HL-60 (cell line): Measurements from ENCODE around the gene TAS2R39.
"Not testable (repeated sequence)": the region's sequence is repeated elsewhere in the genome, so short reads cannot be mapped to it uniquely, and the experiment has no call there.

Experiments
- DNase-seq, 2 experiments: peaks; one replicate each; pipeline ENCODE4 v3.0.0-alpha.2; 2010 to 2020; ENCODE audit warnings: low read depth in 1 of 2, low spot score in 1 of 2
- H3K27ac ChIP-seq: fragments of 250-450 bp; sonication (Bioruptor Pico); replicated peaks from 2 replicates; pipeline ENCODE4 v1.5.1; 2020; ENCODE audit warnings: mild to moderate bottlenecking, moderate library complexity
- H3K27me3 ChIP-seq: fragments of 250-450 bp; sonication (Bioruptor Pico); 2 replicates; pipeline ENCODE4 v1.5.1; 2021; ENCODE audit warnings: mild to moderate bottlenecking, moderate library complexity; ENCODE audit not compliant: insufficient read depth, poor library complexity, severe bottlenecking
- H3K4me3 ChIP-seq: replicated peaks from 2 replicates; pipeline ENCODE4 v1.5.1; 2011; ENCODE audit warnings: mild to moderate bottlenecking, control low read depth, low read length; ENCODE audit not compliant: insufficient read depth
- GABPA ChIP-seq: IDR thresholded peaks from 2 replicates; pipeline ENCODE4 v1.6.1; 2012; ENCODE audit warnings: low read depth
- POLR2AphosphoS5 ChIP-seq: IDR thresholded peaks from 2 replicates; pipeline ENCODE4 v1.6.1; 2012; ENCODE audit warnings: low read depth
- REST ChIP-seq: IDR thresholded peaks from 2 replicates; pipeline ENCODE4 v1.6.1; 2012; ENCODE audit warnings: low read depth; ENCODE audit not compliant: insufficient replicate concordance
- SPI1 ChIP-seq: IDR thresholded peaks from 2 replicates; pipeline ENCODE4 v1.6.1; 2012; ENCODE audit warnings: low read depth, mild to moderate bottlenecking, borderline replicate concordance
- TF ChIP-seq, protein P1 (sequence below): IDR thresholded peaks from one replicate; pipeline ENCODE4 v1.5.1; 2011; ENCODE audit warnings: low read length, control low read depth, inconsistent platforms; ENCODE audit not compliant: insufficient read depth

The TAS2R39 gene

GRCh38 chr7:143148651-143149050, 34.6 kb upstream of the TAS2R39 start:
- no peak for TF ChIP-seq GABPA
- TF ChIP-seq, protein P1, sequence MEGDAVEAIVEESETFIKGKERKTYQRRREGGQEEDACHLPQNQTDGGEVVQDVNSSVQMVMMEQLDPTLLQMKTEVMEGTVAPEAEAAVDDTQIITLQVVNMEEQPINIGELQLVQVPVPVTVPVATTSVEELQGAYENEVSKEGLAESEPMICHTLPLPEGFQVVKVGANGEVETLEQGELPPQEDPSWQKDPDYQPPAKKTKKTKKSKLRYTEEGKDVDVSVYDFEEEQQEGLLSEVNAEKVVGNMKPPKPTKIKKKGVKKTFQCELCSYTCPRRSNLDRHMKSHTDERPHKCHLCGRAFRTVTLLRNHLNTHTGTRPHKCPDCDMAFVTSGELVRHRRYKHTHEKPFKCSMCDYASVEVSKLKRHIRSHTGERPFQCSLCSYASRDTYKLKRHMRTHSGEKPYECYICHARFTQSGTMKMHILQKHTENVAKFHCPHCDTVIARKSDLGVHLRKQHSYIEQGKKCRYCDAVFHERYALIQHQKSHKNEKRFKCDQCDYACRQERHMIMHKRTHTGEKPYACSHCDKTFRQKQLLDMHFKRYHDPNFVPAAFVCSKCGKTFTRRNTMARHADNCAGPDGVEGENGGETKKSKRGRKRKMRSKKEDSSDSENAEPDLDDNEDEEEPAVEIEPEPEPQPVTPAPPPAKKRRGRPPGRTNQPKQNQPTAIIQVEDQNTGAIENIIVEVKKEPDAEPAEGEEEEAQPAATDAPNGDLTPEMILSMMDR, result no peak
- TF ChIP-seq SPI1, result no peak
- TF ChIP-seq REST, result no peak
- TF ChIP-seq POLR2AphosphoS5, result no peak
- no peak for DNase-seq
- no peak overlapping the region for H3K27ac ChIP-seq
- H3K4me3 ChIP-seq, result no peak overlapping the region
- no peaks in the 10 kb centered on the region for H3K27me3 ChIP-seq

DNA sequence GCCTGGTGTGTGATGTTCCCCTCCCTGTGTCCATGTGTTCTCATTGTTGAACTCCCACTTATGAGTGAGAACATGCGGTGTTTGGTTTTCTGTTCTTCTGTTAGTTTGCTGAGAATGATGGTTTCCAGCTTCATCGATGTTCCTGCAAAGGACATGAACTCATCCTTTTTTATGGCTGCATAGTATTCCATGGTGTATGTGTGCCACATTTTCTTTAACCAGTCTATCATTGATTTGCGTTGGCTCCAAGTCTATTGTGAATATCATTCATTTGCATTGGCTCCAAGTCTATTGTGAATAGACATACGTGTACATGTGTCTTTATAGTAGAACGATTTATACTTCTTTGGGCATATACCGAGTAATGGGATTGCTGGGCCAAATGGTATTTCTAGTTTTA, 32.5 kb upstream of the TAS2R39 start:
- not testable (repeated sequence) for DNase-seq, H3K27ac ChIP-seq, H3K27me3 ChIP-seq, H3K4me3 ChIP-seq

DNA sequence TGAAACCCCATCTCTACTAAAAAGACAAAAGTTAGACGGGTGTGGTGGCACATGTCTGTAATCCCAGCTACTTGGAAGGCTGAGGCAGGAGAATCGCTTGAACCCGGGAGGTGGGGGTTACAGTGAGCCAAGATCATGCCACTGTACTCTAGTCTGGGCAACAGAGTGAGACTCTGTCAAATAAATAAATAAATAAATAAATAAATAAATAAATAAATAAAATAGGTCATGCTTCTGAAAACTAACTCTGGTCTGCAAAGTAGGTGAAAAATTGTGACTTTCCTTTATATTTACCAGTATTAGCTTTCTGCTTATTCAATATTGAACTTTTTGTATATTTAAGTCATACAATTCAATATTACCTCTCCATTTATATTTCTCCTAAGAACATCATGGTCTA, 24.6 kb upstream of the TAS2R39 start:
- H3K27me3 ChIP-seq, DNase-seq, H3K27ac ChIP-seq, H3K4me3 ChIP-seq: not testable (repeated sequence)

DNA sequence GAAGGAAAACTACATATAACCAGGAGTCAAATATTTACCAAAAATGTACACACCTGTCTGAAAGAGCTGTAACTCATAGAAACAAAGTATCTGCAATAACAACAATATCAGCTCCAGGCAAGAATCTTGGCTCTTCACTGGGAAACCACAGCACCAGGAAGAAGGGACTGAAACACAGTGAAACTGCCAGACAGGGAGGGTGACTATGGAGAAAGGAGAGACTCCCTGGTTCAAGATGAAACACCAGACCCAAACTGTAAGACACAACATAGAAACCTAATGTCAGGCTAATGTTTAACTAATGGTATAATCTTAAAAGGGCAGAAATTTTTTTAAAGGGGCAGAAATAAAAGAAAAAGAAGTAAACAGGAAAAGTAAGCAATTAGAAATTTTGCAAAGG, 11.5 kb upstream of the TAS2R39 start:
- no peaks in the 10 kb centered on the region for H3K27me3 ChIP-seq
- H3K4me3 ChIP-seq, result no peak overlapping the region
- DNase-seq, result no peak
- TF ChIP-seq, protein P1, result no peak
- no peak for TF ChIP-seq POLR2AphosphoS5
- no peak for TF ChIP-seq REST
- no peak for TF ChIP-seq GABPA
- no peak for TF ChIP-seq SPI1
- H3K27ac ChIP-seq, result no peak overlapping the region

DNA sequence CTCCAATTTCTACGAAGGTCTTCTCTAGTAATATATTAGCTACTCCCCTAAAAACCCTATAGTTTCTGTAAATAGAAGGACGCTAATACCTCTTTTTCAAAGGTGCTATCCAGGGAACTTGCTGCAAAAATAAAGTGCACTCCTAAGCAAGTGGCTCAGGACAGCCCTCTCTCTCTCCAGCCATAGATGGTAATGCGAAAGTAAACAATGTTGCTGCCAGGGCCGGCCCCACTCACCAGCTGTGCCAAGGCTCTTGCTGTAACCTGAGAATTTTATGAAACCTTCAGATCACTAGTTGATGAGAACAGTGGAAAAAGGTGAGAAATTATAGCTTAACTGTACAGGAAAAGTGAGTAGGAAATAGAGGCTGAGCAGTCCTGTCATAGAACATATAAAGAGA, 10.9 kb upstream of the TAS2R39 start:
- TF ChIP-seq GABPA (no peak), REST (no peak), POLR2AphosphoS5 (no peak), SPI1 (no peak)
- TF ChIP-seq, protein P1, result no peak
- no peak overlapping the region for H3K4me3 ChIP-seq
- H3K27ac ChIP-seq, result no peak overlapping the region
- H3K27me3 ChIP-seq, result no peaks in the 10 kb centered on the region
- DNase-seq, result no peak
